ENCODE measurements around the gene MRC2. TPM values are rescaled to one million over a fixed set of nuclear protein-coding genes. Genes with fewer than 3 reads are reported as not detected.

MRC2 gene
- total and polyA plus RNA-seq, 9 of the 15 experiments (the other 6 are each of a cell fraction or from before 2014, with no cell fraction given), result 0.28 to 11.5 (median 6.6) TPM

GRCh38 chr17:62605588-62605987, 21.9 kb upstream of the MRC2 start:
- Histone ChIP-seq H3K4me2 (ENCODE audit: insufficient read depth, low read length) (no peak overlapping the region), H3K9me1 (ENCODE audit: control insufficient read depth, insufficient read depth, low read length) (no peaks in the 10 kb centered on the region), H4K20me1 (replicated peaks; ENCODE audit: control insufficient read depth, insufficient read depth, low read length) (no peaks in the 10 kb centered on the region), H3K4me1 (replicated peaks in 1 of 2; ENCODE audit: control insufficient read depth in 2 of 2, insufficient read depth in 2 of 2, low read length in 2 of 2) (no peaks in the 10 kb centered on the region), H3K27me3 (ENCODE audit: control insufficient read depth in 2 of 2, insufficient read depth in 2 of 2, low read length in 2 of 2) (no peaks in the 10 kb centered on the region), H3K9me3 (replicated peaks; ENCODE audit: control insufficient read depth, insufficient read depth, low read depth, low read length) (no peaks in the 10 kb centered on the region), H3K4me3 (no peak overlapping the region), H2AFZ (ENCODE audit: low read depth, low read length) (no peak overlapping the region), H3K27ac (ENCODE audit: extremely low read depth, low read depth, low read length) (no peak overlapping the region), H3K79me2 (ENCODE audit: control insufficient read depth, insufficient read depth, low read length) (no peaks in the 10 kb centered on the region), H3K9ac (ENCODE audit: insufficient read depth in 1 of 2, low read depth in 2 of 2, low read length in 2 of 2) (no peak overlapping the region), H3K36me3 (ENCODE audit: control insufficient read depth, insufficient read depth, low read length) (peaks cover 80% of the 10 kb centered on the region)
- in situ Hi-C loops (cut with MboI) (no loop called here), intact Hi-C loops (cut with micrococcal nuclease) (no loop called here)
- no peak for FAIRE-seq
- no TSS peak for BruUV-seq (replicated peaks)
- DNase-seq (ENCODE audit: extremely low read depth in 1 of 4, low spot score in 3 of 4), result no peak
- CTCF ChIA-PET (ENCODE audit: low intra/inter-chr PET ratio), result no interaction called here
- TF ChIP-seq ZNF121 (CRISPR knock-in tag; conservative IDR thresholded peaks at IDR 0.05), result peak; percentile 46
- TF ChIP-seq ZHX1 (conservative IDR thresholded peaks at IDR 0.05; ENCODE audit: low read length), result no peak
- TF ChIP-seq E2F4 (CRISPR knock-in tag; IDR thresholded peaks at IDR 0.05; ENCODE audit: low read depth), result no peak
- TF ChIP-seq ELK1 (CRISPR knock-in tag; IDR thresholded peaks at IDR 0.05), result no peak
- no peak for TF ChIP-seq IRF2 (CRISPR knock-in tag; IDR thresholded peaks at IDR 0.05)
- POLR2A ChIA-PET, result no interaction called here
- ATAC-seq, result no peak
- WGBS (ENCODE audit: insufficient coverage, low coverage, missing lambda C conversion rate), result 98% methylated on average over 7 of the region's 7 CpGs

Data from K562 (cell line).